ENCODE measurements around the gene TRIM38.

The TRIM38 gene

GRCh38 chr6:26028746-26029569 is 66.4 kb downstream of the TRIM38 start:
- FAIRE-seq: no peak

- no peak for FAIRE-seq
These were observed 66.9 kb downstream of the TRIM38 start for GRCh38 chr6:26029570-26029856.

- FAIRE-seq: no peak
These were observed 67.5 kb downstream of the TRIM38 start for GRCh38 chr6:26029857-26030653.

GRCh38 chr6:26030716-26031115 is 68.1 kb downstream of the TRIM38 start:
- FAIRE-seq: no peak

- no peak for FAIRE-seq
These were observed 68.6 kb downstream of the TRIM38 start for GRCh38 chr6:26031151-26031594.

- peak; percentile 60 for FAIRE-seq
These were observed 69.2 kb downstream of the TRIM38 start for GRCh38 chr6:26031595-26032339.

- no peak for FAIRE-seq
These were observed 69.9 kb downstream of the TRIM38 start for GRCh38 chr6:26032340-26033084.

GRCh38 chr6:26033085-26033940 is 70.7 kb downstream of the TRIM38 start:
- peak; percentile 65 for FAIRE-seq

- no peak for FAIRE-seq
These were observed 71.3 kb downstream of the TRIM38 start for GRCh38 chr6:26033941-26034354.

- FAIRE-seq: no peak
These were observed 72.3 kb downstream of the TRIM38 start for GRCh38 chr6:26034905-26035304.

All from colon (tissue), 2 donors.